ENCODE measurements around the gene OPTN. TPM values are rescaled to one million over a fixed set of nuclear protein-coding genes. Genes with fewer than 3 reads are reported as not detected.

The OPTN gene
- 54.1 and 97.1 TPM in 2 replicates for total RNA-seq

DNA sequence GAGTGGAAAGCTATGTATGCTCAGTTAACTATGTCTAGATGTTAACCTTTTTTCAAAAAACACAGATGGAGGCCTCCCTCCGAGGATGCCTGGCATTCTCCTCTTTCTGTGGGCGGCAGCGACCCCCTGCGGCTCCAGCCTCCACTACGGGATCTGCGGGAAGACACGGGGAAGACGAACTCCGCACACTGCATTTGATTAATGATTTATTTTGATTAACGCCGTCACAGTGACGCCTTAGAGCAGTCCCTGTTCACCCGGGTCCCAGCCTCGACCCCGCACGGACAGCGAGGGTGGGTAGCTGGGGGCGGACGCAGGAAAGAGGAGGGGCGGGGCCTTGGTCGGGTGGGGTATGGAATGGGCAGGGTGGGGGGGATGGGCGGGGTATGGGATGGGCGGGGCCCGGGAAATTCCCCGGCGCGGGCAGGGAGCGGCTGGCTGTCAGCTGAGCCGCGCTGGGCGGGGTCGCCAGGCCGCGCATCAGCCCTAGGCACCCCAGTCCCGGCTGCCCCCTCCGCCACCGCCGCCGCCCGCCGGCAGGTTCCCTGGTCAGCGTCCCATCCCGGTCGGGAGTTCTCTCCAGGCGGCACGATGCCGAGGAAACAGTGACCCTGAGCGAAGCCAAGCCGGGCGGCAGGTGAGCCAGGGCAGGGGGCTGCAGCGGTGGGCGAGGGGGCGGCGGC, at the start of gene OPTN:
OPTN (plus strand) TSS at position 498 of the 683 bp plus-strand sequence. CDS start 8,960 bp downstream, outside the sequence.

DNA sequence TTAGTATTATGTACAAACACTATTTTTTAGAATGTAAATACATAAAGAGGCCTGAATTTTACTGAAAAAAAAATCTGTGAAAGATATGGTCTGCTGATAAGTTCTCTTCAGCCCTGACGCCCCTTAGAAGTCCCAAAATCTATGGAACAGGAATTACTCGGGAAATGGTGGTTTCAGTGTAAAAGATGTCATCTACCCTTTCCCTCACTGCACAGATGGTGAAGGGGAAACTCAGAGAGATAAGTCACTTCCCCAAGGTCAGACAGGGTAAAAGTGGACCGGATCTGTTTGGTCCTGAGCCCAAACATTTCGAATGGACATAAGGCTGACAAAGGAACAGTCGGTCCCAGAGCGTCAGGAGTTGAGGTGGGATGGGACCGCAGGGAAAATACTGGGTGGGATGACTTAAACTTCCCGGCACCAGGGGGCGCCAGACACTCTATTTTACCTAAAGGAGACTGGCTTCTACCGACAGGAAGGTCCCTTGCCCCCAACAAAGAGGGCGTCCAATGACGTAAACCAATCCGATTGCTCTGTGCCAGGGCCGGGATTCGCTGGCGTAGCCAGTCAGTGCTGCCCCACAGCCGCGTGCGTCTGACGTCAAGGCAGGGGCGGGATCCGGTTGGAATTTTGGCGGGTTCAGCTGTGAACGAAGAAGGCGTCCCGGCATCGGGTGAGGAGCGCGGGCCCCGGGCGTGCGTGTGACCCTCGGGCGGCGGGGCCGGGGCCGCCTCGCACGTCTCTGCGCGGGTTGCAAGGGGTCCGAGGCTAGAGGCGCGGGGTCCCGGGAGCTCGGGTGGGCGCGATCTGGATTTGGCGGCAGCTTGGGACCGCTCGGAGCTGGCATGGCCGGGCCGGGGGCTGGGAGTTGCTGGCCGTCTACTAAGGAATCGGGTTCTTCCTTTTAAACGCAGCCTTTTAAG, 61.2 kb downstream of the OPTN start, which contains the start of gene MCM10:
MCM10 (plus strand) TSS at position 625 of the 923 bp plus-strand sequence. CDS start 2,645 bp downstream, outside the sequence.

Other genes with a start within 250 kb of the OPTN start
- gene CCDC3, start 98.5 kb upstream of the OPTN start, total RNA-seq, result 0.28 and 2.2 TPM in 2 replicates
- 5.1 and 14.1 TPM in 2 replicates for gene MCM10, start 61.4 kb downstream of the OPTN start, total RNA-seq
- not detected in 2 replicates for gene UCMA, start 134.2 kb downstream of the OPTN start, total RNA-seq
- 5.8 and 7.9 TPM in 2 replicates for gene PHYH, start 199.9 kb downstream of the OPTN start, total RNA-seq
- gene SEPHS1, start 248.1 kb downstream of the OPTN start, total RNA-seq, result 28.2 and 37.0 TPM in 2 replicates

Measured in endothelial cell of coronary artery (primary cell).